ENCODE data around the gene ANKHD1.
"Not testable (repeated sequence)": the region's sequence is repeated elsewhere in the genome, so short reads cannot be mapped to it uniquely, and the experiment has no call there.

ANKHD1 gene

DNA sequence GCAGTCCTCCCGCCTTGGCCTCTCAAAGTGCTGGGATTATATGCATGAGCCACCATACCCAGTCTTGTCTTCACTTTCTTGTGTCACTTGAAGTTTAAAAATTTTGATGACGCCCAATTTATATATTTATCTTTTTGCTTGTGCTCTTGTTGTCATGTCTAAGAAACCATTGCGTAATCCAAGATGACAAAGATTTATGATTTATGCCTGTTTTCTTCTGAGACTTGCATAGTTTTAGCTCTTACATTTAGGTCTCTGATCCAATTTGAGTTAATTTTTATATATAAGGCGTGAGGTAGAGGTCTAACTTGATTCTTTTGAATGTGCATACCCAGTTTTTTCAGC lies 18.6 kb downstream of the ANKHD1 start:
- Histone ChIP-seq H3K4me3 (no peak overlapping the region), H3K27ac (no peak overlapping the region)

DNA sequence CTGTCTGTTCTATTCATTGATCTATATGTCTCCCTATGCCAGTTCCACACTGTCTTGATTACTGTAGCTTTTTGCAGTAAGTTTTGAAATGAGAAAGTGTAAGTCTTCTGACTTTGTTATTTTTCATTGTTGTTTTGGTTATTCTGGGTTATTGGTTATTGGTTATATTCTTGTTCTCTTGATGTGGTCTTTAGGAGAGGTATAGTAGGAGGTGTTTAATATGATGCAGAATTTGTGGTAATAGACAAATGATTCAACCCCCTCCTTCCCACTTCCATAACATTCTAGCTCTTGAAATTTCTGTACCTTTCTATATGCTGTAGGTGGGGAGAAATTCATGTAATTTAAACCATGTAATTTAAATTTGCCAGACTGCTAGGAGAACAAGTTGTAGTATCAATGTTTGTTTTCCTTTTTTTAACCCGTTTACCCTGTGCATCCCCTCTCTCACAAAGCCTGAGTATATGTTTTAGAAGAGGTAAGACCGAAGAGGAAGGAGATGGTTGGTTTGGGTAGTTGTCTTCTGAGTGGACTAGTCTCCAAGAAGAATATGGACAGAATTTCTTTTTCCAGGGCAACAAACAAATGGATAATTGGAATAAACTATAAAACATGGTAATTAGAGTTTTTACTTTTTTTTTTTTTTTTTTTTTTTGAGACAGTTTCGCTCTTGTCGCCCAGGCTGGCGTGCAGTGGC lies 19.2 kb downstream of the ANKHD1 start:
- Histone ChIP-seq H3K27ac (peak overlapping the region in 1 of 21 experiments; percentile 38), H3K4me3 (no peak overlapping the region)

DNA sequence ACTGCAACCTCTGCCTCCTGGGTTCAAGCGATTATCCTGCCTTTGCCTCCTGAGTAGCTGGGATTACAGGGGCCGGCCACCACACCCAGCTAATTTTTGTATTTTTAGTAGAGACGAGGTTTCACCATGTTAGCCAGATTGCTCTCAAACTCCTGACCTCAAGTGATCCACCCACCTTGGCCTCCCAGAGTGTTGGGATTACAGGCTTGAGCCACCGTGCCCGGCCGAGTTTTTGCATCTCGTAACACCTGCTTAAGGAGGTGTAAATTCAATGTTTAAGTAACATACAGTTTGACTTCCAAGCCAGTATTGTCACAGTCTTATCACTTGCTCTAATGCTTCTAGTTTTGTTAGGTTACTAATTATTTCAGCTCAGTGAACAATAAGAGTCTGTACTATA lies 19.7 kb downstream of the ANKHD1 start:
- not testable (repeated sequence) for H3K4me3 ChIP-seq, H3K27ac ChIP-seq

DNA sequence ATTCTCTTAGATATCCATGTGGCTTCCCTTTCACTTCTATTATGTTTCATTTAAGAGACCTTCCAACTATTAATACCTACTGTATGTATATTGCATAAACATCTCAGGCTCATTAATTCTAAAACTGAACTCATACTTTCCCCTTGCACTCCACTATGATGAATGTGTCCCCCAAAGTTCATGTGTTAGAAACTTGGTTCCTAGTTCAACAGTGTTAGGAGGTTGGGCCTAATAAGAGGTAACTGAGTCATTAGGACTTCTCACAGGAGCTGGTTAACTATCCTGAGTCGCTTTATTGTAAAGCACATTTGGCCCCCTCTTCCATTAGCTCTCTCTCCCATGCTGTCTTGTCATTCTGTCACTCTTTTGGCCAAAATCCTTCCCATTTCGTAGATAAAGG lies 22.0 kb downstream of the ANKHD1 start:
- H3K4me3 ChIP-seq: no peak overlapping the region

DNA sequence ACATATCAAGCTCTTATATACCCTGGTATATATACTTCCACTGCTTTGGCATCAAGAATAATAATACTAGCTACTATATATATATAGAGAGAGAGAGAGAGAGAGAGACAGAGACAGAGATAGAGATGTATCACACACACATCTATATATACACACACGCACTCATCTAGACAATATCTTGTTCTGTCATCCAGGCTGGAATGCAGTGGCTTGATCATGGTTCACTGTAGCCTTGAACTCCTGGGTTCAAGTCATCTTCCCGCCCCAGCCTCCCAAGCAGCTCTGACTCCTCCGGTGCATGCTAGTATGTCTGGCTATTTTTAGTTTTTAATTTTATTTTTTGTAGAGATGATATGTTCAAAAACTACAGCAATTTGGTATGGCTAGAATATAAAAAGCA lies 22.5 kb downstream of the ANKHD1 start:
- Histone ChIP-seq H3K27ac (no peak overlapping the region), H3K4me3 (no peak overlapping the region)

More for the DNA sequence above, 22.0 kb downstream of the ANKHD1 start:
- H3K27ac ChIP-seq: no peak overlapping the region

DNA sequence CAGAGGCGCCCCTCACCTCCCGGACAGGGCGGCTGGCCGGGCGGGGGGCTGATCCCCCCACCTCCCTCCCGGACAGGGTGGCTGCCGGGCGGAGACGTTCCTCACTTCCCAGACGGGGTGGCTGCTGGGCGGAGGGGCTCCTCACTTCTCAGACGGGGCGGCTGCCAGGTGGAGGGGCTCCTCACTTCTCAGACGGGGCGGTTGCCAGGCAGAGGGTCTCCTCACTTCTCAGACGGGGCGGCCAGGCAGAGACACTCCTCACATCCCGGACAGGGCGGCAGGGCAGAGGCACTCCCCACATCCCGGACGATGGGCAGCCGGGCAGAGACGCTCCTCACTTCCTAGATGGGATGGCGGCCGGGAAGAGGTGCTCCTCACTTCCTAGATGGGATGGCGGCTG lies 26.1 kb downstream of the ANKHD1 start:
- not testable (repeated sequence) for H3K4me3 ChIP-seq, H3K27ac ChIP-seq

DNA sequence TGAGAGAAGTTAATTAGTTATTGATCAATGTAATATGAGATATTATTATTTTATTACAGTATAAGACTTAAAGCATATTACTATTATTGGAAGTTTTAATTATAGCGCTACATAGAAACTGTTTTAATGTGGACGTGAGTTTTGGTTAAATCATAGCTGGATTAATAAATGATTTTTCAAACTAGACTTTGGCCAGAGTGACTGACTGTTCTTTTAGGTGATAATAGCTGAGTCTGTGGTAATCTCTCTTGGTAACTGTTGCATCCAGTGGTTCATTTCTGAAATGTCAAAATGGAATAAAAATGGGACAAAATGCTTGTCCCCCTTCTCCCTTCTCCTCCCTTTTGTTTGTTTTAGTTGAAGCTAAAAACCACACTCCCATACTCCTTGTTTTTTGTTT lies 28.1 kb downstream of the ANKHD1 start:
- H3K27ac ChIP-seq: no peak overlapping the region
- H3K4me3 ChIP-seq: no peak overlapping the region

DNA sequence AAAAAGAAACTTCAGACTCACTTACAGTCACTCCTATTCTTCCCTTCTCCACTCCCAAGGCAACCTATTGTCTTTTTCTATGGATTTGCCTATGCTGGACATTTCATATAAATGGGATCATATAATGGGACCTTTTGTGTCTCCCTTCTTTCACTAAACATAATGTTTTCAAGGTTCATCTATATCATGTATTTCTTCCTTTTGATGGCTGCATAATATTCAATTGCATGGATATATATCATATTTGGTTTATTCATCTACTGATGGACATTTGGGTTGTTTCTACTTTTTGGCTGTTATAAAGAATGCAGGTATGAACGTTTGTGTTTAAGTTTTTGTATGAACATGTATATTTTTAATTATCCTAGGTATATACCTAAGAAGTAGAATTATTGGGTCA lies 30.6 kb downstream of the ANKHD1 start:
- no peak overlapping the region for H3K27ac ChIP-seq
- no peak overlapping the region for H3K4me3 ChIP-seq

DNA sequence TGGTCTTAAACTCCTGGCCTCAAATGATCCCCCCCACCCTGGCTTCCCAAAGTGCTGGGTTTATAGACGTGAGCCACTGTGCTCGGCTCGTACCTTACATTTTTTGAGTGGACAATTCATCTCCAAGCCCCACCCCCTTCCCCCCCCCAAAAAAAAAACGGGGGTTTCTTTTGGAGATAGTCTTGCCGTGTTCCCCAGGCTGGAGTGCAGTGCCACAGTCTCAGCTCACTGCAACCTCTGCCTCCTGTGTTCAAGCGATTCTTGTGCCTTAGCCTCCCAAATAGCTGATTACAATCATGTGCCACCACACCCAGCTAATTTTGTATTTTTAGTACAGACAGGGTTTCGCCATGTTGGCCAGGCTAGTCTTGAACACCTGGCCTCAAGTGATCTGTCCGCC lies 31.3 kb downstream of the ANKHD1 start:
- Histone ChIP-seq H3K4me3 (no peak overlapping the region), H3K27ac (no peak overlapping the region)

DNA sequence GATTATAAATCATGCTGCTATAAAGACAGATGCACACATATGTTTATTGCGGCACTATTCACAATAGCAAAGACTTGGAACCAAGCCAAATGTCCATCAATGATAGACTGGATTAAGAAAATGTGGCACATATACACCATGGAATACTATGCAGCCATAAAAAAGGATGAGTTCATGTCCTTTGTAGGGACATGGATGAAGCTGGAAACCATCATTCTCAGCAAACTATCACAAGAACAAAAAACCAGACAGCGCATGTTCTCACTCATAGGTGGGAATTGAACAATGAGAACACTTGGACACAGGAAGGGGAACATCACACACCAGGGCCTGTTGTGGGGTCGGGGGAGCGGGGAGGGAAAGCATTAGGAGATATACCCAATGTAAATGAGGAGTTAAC lies 55.7 kb downstream of the ANKHD1 start:
- not testable (repeated sequence) for H3K27ac ChIP-seq, H3K4me3 ChIP-seq

DNA sequence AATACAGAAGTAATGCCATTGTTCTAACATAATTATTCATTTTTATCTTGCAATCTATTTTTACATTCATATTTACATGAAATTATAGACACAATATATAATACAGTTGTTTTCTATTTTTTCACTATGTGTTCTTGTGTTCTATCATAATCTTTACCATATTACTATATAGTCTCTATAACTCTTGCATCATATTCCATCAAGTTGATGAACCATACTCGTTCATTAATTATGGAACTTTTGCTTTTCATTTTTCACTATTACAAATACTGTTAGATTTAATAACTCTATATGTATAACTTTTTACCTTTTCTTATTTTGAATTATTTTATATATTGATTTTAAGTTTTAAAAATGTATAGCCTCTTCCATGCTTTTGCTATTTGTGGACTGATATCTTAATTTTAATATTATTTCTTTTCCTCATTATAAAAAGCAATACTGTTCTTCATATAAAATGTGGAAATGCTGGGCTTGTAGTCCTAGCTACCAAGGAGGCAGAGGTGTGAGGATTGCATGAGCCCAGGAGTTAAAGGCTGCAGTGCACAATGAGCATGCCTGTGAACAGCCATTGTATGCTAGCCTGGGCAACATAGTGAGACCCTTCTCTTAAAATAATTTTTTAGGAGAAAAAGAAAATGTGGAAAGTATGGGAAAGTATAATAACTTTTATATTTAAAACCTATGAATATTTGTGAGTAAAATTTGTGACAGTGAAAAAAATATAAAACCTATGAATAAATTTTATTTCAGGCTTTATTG lies 65.5 kb downstream of the ANKHD1 start:
- no peak overlapping the region for H3K4me3 ChIP-seq
- H3K27ac ChIP-seq: no peak overlapping the region

DNA sequence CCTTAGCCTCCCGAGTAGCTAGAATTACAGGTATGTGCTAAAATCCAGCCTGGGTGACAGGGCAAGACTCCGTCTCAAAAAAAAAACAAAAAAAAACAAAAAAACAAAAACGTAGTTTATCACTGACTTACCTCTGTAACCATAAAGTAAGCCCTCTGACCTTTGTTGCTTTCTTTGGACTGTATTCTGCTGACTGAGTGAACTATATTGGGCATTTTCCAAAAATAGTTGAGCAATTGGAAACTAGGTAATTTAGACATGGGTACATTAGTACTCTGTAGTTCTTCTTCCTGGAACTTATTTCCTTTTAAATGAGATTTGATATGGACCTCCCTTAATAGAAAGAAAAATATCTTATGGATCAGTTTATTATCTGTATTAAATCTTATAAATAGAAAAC lies 66.6 kb downstream of the ANKHD1 start:
- no peak overlapping the region for H3K4me3 ChIP-seq
- H3K27ac ChIP-seq: no peak overlapping the region

DNA sequence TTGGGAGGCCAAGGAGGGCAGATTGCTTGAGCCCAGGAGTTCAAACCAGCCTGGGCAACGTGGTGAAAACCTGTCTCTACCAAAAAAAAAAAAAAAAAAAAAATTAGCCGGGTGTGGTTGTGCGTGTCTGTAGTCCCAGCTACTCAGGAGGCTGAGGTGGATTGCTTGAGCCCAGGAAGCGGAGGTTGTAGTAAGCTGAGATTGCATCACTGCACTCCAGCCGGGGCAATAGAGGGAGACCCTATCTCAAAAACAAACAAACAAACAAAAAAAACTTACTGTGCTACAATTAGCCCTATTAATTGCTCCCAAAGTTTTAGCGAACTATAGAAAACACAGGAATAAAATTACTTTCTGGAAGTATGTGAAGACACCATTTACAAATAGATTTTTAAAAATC lies 67.6 kb downstream of the ANKHD1 start:
- H3K4me3 ChIP-seq: no peak overlapping the region

DNA sequence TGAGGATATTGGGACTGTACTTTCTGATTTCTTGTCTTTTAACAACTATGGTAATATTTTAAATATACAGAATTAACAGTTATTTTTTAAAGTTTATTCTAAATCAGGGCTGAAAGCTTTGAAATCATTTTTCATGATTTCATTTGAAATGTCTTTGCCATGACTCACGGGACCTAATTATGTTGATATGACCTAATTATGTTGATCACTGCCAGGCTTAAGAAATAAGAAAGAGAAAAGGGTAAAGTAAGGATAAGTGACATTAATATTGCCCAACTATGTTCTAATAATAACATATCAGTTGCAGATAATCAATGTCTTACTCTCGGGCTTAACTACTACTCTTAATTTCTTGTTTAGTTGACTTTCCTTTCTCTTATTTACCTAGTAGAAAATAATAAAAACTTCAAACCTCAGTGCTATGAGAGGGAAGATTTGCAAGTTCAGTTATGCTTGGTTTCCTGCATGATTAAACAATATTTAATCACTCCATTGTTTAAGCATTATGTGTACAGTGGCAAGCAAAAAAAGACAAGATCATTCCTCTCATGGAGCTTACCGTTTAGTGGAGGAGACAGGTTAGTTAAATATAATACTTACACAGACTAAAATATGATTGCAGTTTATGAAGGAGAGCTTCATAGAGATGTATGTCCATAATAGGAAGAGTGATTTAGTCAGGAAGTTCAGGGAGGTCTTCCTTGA lies 78.8 kb downstream of the ANKHD1 start:
- Histone ChIP-seq H3K27ac (no peak overlapping the region), H3K4me3 (no peak overlapping the region)

More for the DNA sequence above, 67.6 kb downstream of the ANKHD1 start:
- H3K27ac ChIP-seq: no peak overlapping the region

DNA sequence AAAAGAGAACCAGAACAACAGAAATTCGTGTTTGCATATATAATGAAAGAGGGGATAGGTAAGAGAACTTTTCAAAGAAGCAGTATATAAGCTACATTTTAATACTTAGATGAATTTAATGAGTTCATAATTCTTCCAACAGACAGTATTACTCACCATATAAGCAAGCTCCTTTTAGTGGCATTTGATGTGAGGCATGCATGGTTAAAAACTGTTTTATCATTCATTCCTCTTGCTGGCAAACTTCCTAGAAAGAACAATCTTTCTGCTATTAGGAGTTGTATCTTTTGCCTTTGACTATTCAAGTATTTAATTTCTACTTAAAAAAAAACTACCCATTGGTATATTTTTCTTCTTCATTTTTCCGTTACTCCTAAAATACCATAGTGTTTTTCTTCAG lies 80.1 kb downstream of the ANKHD1 start:
- Histone ChIP-seq H3K27ac (no peak overlapping the region), H3K4me3 (no peak overlapping the region)

DNA sequence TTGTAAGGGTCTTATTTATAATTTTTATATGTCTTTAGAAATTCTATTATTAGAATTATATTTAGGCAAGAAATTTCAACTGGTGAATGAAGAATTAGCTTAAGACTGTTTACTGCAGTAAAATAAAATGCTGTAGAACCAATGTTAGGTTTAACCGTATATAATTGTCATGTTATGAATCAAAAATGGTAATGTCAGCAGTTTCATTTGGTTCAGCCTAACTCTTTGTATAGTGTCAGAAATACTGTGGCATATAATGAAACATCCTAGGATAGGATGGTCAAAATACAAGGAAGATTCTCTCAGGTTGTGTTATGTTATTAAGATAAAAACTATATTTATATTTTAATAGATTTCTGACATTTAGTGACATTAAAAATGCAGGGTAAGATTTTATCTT lies 81.4 kb downstream of the ANKHD1 start:
- H3K27ac ChIP-seq: no peak overlapping the region

DNA sequence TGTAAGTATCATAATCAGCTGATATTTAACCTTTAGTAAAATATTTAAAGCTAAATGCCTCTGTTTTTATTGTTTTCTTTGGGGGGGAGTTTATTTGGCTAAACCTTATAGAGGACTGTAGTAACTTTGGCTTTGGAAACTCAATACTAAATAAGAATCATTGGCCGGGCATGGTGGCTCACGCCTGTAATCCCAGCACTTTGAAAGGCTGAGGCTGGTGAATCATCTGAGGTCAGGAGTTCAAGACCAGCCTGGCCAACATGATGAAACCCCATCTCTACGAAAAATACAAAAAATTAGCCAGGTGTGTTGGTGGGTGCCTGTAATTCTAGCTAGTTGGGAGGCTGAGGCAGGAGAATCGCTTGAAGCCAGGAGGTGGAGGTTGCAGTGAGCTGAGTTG lies 86.5 kb downstream of the ANKHD1 start:
- not testable (repeated sequence) for H3K4me3 ChIP-seq, H3K27ac ChIP-seq

More for the DNA sequence above, 81.4 kb downstream of the ANKHD1 start:
- no peak overlapping the region for H3K4me3 ChIP-seq

DNA sequence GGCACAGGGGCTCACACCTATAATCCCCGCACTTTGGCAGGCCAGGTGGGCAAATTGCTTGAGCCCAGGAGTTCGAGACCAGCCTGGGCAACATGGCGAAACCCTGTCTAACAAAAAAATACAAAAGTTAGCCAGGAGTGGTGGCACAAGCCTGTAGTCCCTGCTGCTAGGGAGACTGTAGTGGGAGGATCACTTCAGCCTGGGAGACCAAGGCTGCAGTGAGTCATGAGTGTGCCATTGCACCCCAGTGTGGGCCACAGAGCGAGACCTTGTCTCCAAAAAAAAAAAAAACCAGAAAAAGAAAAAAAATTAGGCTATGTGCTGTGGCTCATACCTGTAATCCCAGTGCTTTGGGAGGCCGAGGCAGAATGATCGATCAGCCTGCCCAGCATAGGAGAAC lies 87.3 kb downstream of the ANKHD1 start:
- no peak overlapping the region for H3K4me3 ChIP-seq
- no peak overlapping the region for H3K27ac ChIP-seq

DNA sequence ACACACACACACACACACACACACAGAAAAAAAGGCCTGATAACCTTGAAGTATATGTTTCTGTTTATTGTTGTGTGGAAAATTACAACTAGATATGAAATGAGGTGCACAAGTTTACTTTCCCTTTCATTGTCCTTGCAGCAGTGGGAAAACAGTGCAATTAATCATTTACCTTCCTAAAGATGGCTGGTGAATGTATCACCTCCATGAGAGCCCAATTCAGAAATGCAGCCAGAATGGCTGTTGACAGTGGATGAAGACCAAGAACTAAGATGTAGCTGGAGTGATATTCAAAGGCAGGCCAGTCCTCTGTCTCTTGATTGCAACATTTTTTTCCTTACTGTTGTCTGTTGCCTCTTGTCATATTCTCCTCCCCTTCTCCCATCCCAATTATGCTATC lies 96.3 kb downstream of the ANKHD1 start:
- H3K27ac ChIP-seq: no peak overlapping the region
- H3K4me3 ChIP-seq: no peak overlapping the region

DNA sequence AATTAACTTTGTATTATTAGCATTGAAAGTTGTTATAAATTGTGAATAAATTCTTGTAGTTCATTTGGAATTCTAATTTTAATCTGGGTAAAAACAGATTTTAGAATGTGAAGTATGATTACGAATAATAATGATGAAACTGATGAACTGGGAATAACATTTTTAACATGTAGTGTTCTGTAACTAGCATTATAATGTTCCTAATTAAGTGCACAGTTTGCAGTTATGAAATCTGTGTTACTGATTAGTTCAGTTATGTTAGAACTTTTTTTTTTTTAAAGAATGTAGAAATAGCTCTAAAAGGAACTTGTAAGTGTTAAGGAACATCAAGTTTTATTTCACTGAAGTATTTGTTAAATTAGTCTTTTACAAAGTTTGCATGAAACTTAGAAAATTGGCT lies 97.0 kb downstream of the ANKHD1 start:
- H3K4me3 ChIP-seq: no peak overlapping the region
- H3K27ac ChIP-seq: no peak overlapping the region

DNA sequence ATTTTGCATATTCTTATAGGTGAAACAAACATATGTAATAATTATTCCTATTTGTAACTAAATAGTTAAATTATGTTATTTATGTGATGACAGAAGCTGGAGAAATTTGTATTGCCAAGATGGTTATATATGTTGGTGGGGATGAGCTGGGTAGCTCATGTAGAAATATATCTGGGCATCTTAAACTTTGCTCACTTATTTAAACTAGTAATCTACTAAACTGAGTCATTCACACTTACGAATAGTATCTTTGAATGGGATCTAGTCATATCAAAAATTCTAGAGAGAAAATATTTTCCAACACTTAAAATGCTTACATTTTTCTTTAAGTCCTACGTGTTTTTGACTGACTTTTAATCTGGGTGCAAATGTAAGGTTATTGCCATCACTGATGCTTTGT lies 101.2 kb downstream of the ANKHD1 start:
- Histone ChIP-seq H3K4me3 (no peak overlapping the region), H3K27ac (no peak overlapping the region)
